Measurements from ENCODE around the gene ABCA10.
A peak's percentile ranks its signal among the peaks of the same experiment; 100 is the strongest.

ABCA10 gene

DNA sequence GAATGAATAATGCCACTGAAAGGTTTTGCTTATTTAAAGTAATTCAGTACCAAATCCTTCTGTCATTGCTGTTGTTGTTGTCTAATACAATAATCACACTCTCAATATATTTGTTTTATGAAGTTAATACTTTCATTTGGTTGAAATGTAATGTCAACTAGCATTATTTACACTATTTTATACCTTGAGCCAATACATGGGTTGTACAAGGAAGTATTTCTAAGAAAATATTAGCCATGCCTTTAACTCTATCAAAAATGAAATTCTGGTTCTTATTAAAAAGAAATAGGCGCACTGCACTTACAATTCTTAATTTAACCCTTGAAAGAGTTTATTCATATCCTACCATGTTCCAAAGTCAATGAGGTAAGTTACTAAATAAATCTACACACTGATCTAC, 17.6 kb upstream of the ABCA10 start:
- Histone ChIP-seq H3K4me3 (ENCODE audit: low read length in 2 of 2) (no peak overlapping the region), H3K4me1 (ENCODE audit: control insufficient read depth, insufficient read depth, low read length) (no peaks in the 10 kb centered on the region), H3K36me3 (ENCODE audit: control insufficient read depth in 2 of 2, insufficient read depth in 2 of 2, low read length in 2 of 2) (no peaks in the 10 kb centered on the region), H3K9me3 (ENCODE audit: control insufficient read depth in 2 of 2, low read length in 2 of 2) (no peaks in the 10 kb centered on the region), H3K27ac (ENCODE audit: low read length) (no peak overlapping the region), H3K9ac (ENCODE audit: low read length in 2 of 2) (no peak overlapping the region), H3K27me3 (ENCODE audit: control insufficient read depth in 1 of 2, insufficient read depth in 2 of 2, low read length in 2 of 2) (no peaks in the 10 kb centered on the region)

DNA sequence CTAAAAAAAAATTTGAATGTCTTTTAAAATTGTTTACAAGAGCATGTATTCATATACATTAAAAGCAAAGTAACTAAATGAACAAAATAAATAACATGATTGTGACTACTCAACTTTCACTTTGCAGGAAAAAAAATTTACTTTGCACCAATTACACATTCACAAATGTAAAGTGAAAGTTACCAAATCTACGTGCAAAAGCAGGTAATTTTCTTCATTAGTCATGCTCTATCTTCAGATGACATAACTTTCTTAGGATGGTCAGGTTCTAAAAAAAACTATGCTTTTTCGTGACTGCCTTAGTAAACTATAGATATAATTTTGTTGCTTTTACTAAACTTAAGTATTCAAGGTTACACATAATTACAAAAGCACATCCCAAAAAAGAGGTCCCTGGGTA, 17.0 kb upstream of the ABCA10 start:
- Histone ChIP-seq H3K9me3 (ENCODE audit: control insufficient read depth in 2 of 2, low read length in 2 of 2) (no peaks in the 10 kb centered on the region), H3K27ac (ENCODE audit: low read length) (no peak overlapping the region), H3K9ac (ENCODE audit: low read length in 2 of 2) (no peak overlapping the region), H3K27me3 (ENCODE audit: control insufficient read depth in 1 of 2, insufficient read depth in 2 of 2, low read length in 2 of 2) (no peaks in the 10 kb centered on the region), H3K36me3 (ENCODE audit: control insufficient read depth in 2 of 2, insufficient read depth in 2 of 2, low read length in 2 of 2) (no peaks in the 10 kb centered on the region), H3K4me1 (ENCODE audit: control insufficient read depth, insufficient read depth, low read length) (no peaks in the 10 kb centered on the region), H3K4me3 (ENCODE audit: low read length in 2 of 2) (no peak overlapping the region)

DNA sequence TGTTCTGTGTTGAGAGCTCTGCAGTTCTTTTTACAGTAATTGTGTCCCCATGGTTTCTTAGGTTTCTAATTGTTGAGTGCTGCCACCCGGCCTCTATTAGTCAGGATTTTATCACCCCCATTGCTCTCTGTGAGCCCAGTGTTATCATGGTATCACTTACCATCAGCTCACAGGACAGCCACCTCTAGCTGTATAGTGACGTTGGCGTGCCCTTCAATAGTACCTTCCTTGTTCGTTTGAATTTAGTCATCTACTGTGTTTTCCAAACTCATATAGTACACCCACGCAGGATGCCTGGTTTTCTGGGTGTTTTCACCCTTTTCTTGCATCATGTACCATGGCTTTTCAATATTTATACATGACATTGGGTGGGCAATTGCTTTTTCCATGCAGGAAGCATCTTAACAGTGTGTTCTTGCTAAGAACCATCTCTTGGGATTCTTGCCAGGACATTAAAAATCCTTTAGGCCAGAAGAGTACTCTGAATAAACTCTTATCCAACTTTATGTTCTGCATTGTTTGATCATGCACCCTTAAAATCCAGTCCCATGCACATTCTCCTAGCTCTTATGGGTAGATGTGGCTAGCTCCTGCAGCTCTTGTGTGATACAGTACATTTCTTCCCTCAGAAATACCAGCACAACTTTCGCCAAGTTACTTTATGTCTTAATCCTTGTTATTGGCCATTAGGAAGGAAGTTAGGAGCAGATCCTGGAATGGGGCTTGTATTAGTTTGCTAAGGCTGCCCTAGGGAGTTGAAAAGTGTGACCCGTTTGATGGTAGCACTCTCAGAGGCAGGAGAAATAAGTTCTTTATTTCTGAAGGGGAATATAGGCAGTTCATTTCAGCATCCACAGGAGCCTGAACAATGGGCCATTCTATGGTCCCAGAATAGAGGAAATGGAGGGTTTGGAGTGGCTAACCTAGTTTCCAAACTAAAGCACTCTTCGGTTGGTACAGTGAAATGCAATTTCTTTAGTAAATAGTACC, 11.3 kb upstream of the ABCA10 start:
- Histone ChIP-seq H3K36me3 (ENCODE audit: control insufficient read depth in 2 of 2, insufficient read depth in 2 of 2, low read length in 2 of 2) (peaks cover 0 to 5% of the 10 kb centered on the region in 2 donors), H3K4me3 (ENCODE audit: low read length in 2 of 2) (no peak overlapping the region), H3K27me3 (ENCODE audit: control insufficient read depth in 1 of 2, insufficient read depth in 2 of 2, low read length in 2 of 2) (no peaks in the 10 kb centered on the region), H3K27ac (ENCODE audit: low read length) (no peak overlapping the region), H3K9ac (ENCODE audit: low read length in 2 of 2) (no peak overlapping the region), H3K4me1 (ENCODE audit: control insufficient read depth, insufficient read depth, low read length) (no peaks in the 10 kb centered on the region), H3K9me3 (ENCODE audit: control insufficient read depth in 2 of 2, low read length in 2 of 2) (no peaks in the 10 kb centered on the region)

DNA sequence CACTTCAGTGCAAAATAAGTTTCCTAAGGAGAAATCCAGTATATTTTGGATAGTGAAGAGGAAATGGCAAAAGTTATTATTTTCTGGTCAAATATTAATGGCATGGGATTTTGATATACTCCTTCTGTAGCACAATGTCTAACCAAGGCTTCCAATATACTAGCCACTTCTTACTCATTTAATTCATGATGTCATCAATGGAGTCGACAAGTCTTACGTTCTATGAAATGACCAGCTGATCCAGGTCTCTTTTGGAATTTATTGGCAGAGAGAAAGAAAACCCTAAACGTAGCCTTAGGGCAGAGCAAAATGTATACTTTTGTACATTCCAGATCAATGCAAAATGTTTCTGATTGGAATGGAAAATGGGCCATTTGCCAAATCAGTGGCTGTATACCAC, 8.3 kb upstream of the ABCA10 start:
- Histone ChIP-seq H3K4me3 (ENCODE audit: low read length in 2 of 2) (no peak overlapping the region), H3K27me3 (ENCODE audit: control insufficient read depth in 1 of 2, insufficient read depth in 2 of 2, low read length in 2 of 2) (no peaks in the 10 kb centered on the region), H3K9me3 (ENCODE audit: control insufficient read depth in 2 of 2, low read length in 2 of 2) (no peaks in the 10 kb centered on the region), H3K9ac (ENCODE audit: low read length in 2 of 2) (no peak overlapping the region), H3K27ac (ENCODE audit: low read length) (no peak overlapping the region), H3K4me1 (ENCODE audit: control insufficient read depth, insufficient read depth, low read length) (no peaks in the 10 kb centered on the region), H3K36me3 (ENCODE audit: control insufficient read depth in 2 of 2, insufficient read depth in 2 of 2, low read length in 2 of 2) (peaks cover 0 to 5% of the 10 kb centered on the region in 2 donors)

DNA sequence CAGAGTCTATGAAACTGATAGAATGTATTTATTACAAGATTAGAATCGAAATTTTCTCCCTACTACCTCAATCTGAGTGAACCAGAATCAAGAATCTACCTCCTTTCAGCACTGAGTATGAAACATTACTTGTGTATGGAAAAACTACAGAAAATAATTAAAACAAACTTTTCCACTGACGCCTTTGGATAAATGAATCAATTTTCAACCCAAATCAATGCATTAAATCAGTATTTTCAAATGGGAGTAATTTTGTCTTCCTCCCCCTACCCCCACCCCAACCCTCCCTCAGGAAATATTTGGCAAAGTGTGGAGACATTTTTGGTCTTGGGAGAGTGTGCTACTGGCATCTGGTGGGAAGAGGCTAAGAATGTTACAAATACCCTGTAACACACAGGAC, 7.8 kb upstream of the ABCA10 start:
- Histone ChIP-seq H3K4me3 (ENCODE audit: low read length in 2 of 2) (no peak overlapping the region), H3K9ac (ENCODE audit: low read length in 2 of 2) (no peak overlapping the region), H3K9me3 (ENCODE audit: control insufficient read depth in 2 of 2, low read length in 2 of 2) (no peaks in the 10 kb centered on the region), H3K27me3 (ENCODE audit: control insufficient read depth in 1 of 2, insufficient read depth in 2 of 2, low read length in 2 of 2) (no peaks in the 10 kb centered on the region), H3K36me3 (ENCODE audit: control insufficient read depth in 2 of 2, insufficient read depth in 2 of 2, low read length in 2 of 2) (peaks cover 0 to 5% of the 10 kb centered on the region in 2 donors), H3K4me1 (ENCODE audit: control insufficient read depth, insufficient read depth, low read length) (no peaks in the 10 kb centered on the region), H3K27ac (ENCODE audit: low read length) (no peak overlapping the region)

DNA sequence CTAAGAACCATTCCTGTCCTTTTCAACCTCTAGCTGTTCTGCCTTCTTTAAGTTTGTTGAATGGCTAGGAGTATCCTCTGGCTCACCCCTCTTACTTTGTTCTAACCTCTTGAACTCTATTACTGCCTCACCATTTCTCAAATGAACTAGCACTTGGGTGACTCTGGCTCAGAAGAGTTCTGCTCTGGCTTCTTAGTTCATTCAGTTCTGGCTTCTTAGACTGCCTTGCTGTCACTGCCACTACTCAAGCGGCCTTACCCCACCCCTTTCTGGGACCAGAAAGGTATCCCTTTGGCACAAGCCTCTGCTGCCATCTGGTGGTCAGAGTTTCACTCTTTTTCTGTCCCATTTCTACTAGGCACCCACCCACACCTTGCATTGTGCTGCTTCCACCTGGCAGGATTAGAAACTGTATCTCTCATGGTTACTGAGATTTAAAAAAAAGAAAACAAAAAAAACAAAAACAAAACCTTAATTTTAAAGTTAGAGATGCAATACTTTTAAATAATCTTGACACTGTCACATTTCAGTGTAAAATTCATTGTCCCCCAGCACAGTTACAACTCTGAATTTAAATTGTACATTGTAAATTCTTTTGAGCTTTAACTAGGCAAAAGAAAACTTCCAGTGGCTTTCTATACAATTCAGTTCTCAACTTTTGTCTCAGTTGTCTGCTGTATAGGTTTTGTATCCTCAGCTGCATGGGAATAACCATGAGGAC, 6.9 kb upstream of the ABCA10 start:
- no peak overlapping the region for H3K4me3 ChIP-seq (ENCODE audit: low read length in 2 of 2)
- no peak overlapping the region for H3K9ac ChIP-seq (ENCODE audit: low read length in 2 of 2)
- H3K36me3 ChIP-seq (ENCODE audit: control insufficient read depth in 2 of 2, insufficient read depth in 2 of 2, low read length in 2 of 2) = peaks cover 0 to 5% of the 10 kb centered on the region in 2 donors
- H3K9me3 ChIP-seq (ENCODE audit: control insufficient read depth in 2 of 2, low read length in 2 of 2) = no peaks in the 10 kb centered on the region
- no peaks in the 10 kb centered on the region for H3K4me1 ChIP-seq (ENCODE audit: control insufficient read depth, insufficient read depth, low read length)
- H3K27me3 ChIP-seq (ENCODE audit: control insufficient read depth in 1 of 2, insufficient read depth in 2 of 2, low read length in 2 of 2) = no peaks in the 10 kb centered on the region
- no peak overlapping the region for H3K27ac ChIP-seq (ENCODE audit: low read length)

DNA sequence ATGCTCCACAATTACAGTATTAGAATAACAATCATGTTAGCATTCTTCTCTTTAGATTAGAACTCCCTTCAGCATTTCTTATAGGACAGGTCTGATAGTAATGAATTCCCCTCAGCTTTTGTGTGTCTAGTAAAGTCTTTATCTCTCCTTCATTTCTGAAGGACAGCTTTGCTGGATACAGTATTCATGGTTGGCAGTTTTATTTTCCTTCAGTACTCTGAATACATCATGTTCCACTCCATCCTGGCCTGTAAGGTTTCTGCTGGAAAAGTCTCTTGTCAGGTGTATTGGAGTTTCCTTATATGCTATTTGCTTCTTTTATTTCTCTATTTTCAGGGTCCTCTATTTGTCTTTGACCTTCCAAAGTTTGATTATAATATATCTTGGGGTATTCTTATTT, 4.0 kb upstream of the ABCA10 start:
- Histone ChIP-seq H3K4me1 (ENCODE audit: control insufficient read depth, insufficient read depth, low read length) (no peaks in the 10 kb centered on the region), H3K4me3 (ENCODE audit: low read length in 2 of 2) (no peak overlapping the region), H3K9me3 (ENCODE audit: control insufficient read depth in 2 of 2, low read length in 2 of 2) (no peaks in the 10 kb centered on the region), H3K9ac (ENCODE audit: low read length in 2 of 2) (no peak overlapping the region), H3K36me3 (ENCODE audit: control insufficient read depth in 2 of 2, insufficient read depth in 2 of 2, low read length in 2 of 2) (no peaks in the 10 kb centered on the region), H3K27ac (ENCODE audit: low read length) (no peak overlapping the region), H3K27me3 (ENCODE audit: control insufficient read depth in 1 of 2, insufficient read depth in 2 of 2, low read length in 2 of 2) (no peaks in the 10 kb centered on the region)

DNA sequence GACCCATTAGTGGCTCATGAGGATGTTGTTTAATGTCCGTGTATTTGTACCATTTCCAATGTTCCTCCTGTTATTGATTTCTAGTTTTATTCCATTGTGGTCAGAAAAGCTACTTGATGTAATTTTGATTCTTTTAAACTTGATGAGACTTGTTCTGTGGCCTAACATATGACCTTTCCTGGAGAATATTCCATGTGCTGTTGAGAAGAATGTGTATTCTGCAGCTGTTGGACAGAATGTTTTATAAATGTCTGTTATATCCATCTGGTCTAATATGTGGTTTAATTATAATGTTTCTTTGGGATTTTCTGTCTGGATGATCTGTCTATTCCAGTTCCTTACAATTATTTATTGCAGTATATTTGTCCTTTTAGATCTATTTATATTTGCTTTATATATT, 2.9 kb upstream of the ABCA10 start:
- H3K36me3 ChIP-seq (ENCODE audit: control insufficient read depth in 2 of 2, insufficient read depth in 2 of 2, low read length in 2 of 2) = no peaks in the 10 kb centered on the region
- H3K4me3 ChIP-seq (ENCODE audit: low read length in 2 of 2) = no peak overlapping the region
- no peak overlapping the region for H3K27ac ChIP-seq (ENCODE audit: low read length)
- no peak overlapping the region for H3K9ac ChIP-seq (ENCODE audit: low read length in 2 of 2)
- H3K9me3 ChIP-seq (ENCODE audit: control insufficient read depth in 2 of 2, low read length in 2 of 2) = no peaks in the 10 kb centered on the region
- H3K27me3 ChIP-seq (ENCODE audit: control insufficient read depth in 1 of 2, insufficient read depth in 2 of 2, low read length in 2 of 2) = no peaks in the 10 kb centered on the region
- H3K4me1 ChIP-seq (ENCODE audit: control insufficient read depth, insufficient read depth, low read length) = no peaks in the 10 kb centered on the region

DNA sequence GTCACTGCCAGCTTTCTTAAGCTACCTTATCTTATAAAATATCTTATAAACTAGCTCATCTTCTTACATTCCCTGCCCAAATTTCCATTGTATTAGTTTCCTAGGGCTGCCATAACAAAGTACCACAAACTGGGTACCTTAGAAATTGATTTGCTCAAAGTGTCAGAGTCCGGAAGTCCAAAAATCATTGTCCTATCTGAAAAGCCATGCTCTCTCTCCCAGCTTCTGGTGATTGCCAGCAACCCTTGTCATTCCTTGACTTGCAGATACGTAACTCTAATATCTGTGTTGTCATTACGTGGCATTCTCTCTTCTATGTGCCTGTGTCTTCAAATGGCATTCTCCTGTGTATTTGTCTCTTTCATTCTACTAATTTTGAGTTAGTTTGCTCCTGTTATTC, 2.3 kb upstream of the ABCA10 start:
- Histone ChIP-seq H3K4me1 (ENCODE audit: control insufficient read depth, insufficient read depth, low read length) (no peaks in the 10 kb centered on the region), H3K9ac (ENCODE audit: low read length in 2 of 2) (no peak overlapping the region), H3K36me3 (ENCODE audit: control insufficient read depth in 2 of 2, insufficient read depth in 2 of 2, low read length in 2 of 2) (no peaks in the 10 kb centered on the region), H3K27me3 (ENCODE audit: control insufficient read depth in 1 of 2, insufficient read depth in 2 of 2, low read length in 2 of 2) (no peaks in the 10 kb centered on the region), H3K27ac (ENCODE audit: low read length) (no peak overlapping the region), H3K4me3 (ENCODE audit: low read length in 2 of 2) (no peak overlapping the region), H3K9me3 (ENCODE audit: control insufficient read depth in 2 of 2, low read length in 2 of 2) (no peaks in the 10 kb centered on the region)

DNA sequence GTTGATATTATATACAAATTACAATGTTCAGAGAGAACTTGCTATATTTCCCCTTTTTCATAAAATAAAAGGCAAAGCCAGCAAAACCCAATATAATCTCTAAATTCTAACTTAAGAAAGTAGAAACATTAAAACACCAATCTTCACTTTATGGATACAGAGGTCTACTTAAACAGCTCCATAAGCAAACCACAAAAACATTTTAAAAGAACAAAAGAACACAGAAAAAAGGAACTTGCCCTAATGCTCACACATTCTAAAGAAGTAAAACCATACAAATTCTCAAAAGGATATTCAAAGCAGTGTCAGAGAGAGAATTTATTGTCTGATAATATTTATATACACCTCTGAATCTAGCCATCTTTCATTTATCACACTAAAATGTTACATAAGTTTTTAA, 606 bp downstream of the ABCA10 start:
- no peaks in the 10 kb centered on the region for H3K36me3 ChIP-seq (ENCODE audit: control insufficient read depth in 2 of 2, insufficient read depth in 2 of 2, low read length in 2 of 2)
- H3K4me3 ChIP-seq (ENCODE audit: low read length in 2 of 2) = peak overlapping the region in 1 of 2 donors; percentile 52
- no peaks in the 10 kb centered on the region for H3K4me1 ChIP-seq (ENCODE audit: control insufficient read depth, insufficient read depth, low read length)
- no peak overlapping the region for H3K27ac ChIP-seq (ENCODE audit: low read length)
- no peak overlapping the region for H3K9ac ChIP-seq (ENCODE audit: low read length in 2 of 2)
- no peaks in the 10 kb centered on the region for H3K27me3 ChIP-seq (ENCODE audit: control insufficient read depth in 1 of 2, insufficient read depth in 2 of 2, low read length in 2 of 2)
- no peaks in the 10 kb centered on the region for H3K9me3 ChIP-seq (ENCODE audit: control insufficient read depth in 2 of 2, low read length in 2 of 2)

DNA sequence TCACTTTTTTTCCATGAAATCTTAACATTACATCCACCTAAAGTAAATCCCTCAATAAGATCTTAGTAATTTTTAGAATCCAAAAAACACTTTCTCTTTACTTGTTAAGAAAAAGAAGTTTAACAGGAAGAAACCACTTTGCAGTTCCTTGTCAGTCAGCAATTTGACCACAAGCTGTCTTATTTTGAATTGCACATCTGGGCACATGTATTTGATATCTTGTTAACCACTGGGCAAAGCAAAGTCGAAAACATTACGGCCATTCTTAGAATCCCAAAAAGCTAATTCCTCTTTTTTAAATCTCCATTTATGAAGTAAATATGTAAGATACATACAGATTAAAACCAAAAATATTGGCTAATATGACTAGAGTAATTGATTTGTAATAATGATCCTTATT, 1.1 kb downstream of the ABCA10 start:
- no peaks in the 10 kb centered on the region for H3K36me3 ChIP-seq (ENCODE audit: control insufficient read depth in 2 of 2, insufficient read depth in 2 of 2, low read length in 2 of 2)
- no peak overlapping the region for H3K27ac ChIP-seq (ENCODE audit: low read length)
- no peak overlapping the region for H3K9ac ChIP-seq (ENCODE audit: low read length in 2 of 2)
- peak overlapping the region in 1 of 2 donors; percentile 52 for H3K4me3 ChIP-seq (ENCODE audit: low read length in 2 of 2)
- no peaks in the 10 kb centered on the region for H3K27me3 ChIP-seq (ENCODE audit: control insufficient read depth in 1 of 2, insufficient read depth in 2 of 2, low read length in 2 of 2)
- H3K9me3 ChIP-seq (ENCODE audit: control insufficient read depth in 2 of 2, low read length in 2 of 2) = no peaks in the 10 kb centered on the region
- no peaks in the 10 kb centered on the region for H3K4me1 ChIP-seq (ENCODE audit: control insufficient read depth, insufficient read depth, low read length)

Measured in stomach smooth muscle (tissue), 2 donors.